COLO668 (cell line): ENCODE data around the gene ENDOG.
"Not testable (repeated sequence)": the region's sequence is repeated elsewhere in the genome, so short reads cannot be mapped to it uniquely, and the experiment has no call there.

Experiments used
- DNase-seq: peaks from one replicate; lab custom pipeline; 2025; ENCODE audit not compliant: unreplicated experiment; lab: John Stamatoyannopoulos, UW

Gene ENDOG

GRCh38 chr9:128861501-128861900 is 43.2 kb downstream of the ENDOG start:
- DNase-seq: no peak

- DNase-seq: no peak
Observed at GRCh38 chr9:128862401-128862851, 44.1 kb downstream of the ENDOG start.

- DNase-seq: peak; percentile 67
Observed at GRCh38 chr9:128863647-128864046, 45.3 kb downstream of the ENDOG start.

- no peak for DNase-seq
Observed at GRCh38 chr9:128870128-128870940, 52.0 kb downstream of the ENDOG start.

- not testable (repeated sequence) for DNase-seq
Observed at GRCh38 chr9:128870941-128871265, 52.6 kb downstream of the ENDOG start.
